ENCODE data around the gene CARD11.

The CARD11 gene

DNA sequence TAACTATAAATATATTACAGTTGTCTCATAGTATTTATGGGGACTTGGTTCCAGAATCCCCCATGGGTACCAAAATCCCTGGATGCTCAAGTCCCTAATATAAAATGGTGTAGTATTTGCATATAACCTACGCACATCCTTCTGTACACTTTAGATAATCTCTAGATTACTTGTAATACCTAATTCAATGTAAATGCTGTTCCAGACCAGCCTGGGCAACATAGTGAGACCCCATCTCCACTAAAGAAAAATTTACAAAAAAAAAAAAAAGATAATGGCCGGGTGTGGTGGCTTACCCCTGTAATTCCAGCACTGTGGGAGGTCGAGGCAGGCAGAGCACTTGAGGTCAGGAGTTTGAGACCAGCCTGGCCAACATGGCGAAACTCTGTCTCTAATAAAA, 182.2 kb downstream of the CARD11 start:
- POLR2A ChIA-PET (ENCODE audit: low non-redundant PET), result no interaction called here
- CTCF ChIA-PET, result interaction anchor here (0.6 kb wide), 1 partner anchor 26 kb away, joined by 3 read pairs; no protein-coding TSS in a partner anchor
- H3K27ac ChIP-seq, result no peak overlapping the region
- TF ChIP-seq, protein P1, sequence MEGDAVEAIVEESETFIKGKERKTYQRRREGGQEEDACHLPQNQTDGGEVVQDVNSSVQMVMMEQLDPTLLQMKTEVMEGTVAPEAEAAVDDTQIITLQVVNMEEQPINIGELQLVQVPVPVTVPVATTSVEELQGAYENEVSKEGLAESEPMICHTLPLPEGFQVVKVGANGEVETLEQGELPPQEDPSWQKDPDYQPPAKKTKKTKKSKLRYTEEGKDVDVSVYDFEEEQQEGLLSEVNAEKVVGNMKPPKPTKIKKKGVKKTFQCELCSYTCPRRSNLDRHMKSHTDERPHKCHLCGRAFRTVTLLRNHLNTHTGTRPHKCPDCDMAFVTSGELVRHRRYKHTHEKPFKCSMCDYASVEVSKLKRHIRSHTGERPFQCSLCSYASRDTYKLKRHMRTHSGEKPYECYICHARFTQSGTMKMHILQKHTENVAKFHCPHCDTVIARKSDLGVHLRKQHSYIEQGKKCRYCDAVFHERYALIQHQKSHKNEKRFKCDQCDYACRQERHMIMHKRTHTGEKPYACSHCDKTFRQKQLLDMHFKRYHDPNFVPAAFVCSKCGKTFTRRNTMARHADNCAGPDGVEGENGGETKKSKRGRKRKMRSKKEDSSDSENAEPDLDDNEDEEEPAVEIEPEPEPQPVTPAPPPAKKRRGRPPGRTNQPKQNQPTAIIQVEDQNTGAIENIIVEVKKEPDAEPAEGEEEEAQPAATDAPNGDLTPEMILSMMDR (conservative IDR thresholded peaks at IDR 0.05; ENCODE audit: low read depth), result no peak
- no peak for DNase-seq (ENCODE audit: low spot score)

DNA sequence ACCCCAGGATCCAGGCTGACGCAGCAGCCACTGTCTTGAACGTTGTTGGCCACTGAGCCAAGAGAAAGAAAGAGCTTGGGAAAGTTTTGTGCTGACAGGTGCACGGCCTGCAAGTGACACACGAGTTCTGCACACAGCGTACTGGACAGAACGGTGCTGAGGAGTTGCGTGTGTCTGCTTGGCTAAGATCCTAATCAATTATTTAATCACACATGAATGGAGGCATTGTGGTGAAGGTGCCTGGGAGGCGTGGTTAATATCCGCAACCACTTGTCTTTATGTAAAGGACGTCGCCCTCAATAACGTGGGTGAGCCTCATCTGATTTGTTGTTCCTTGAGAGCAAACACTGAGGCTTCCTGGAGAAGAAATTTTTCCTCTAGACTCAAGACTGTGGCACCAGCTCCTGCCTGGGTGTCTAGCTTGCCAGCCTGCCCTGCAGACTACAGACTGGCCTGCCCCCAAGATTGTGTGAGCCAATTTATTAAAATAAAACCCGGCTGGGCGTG, 183.0 kb downstream of the CARD11 start:
- ChIA-PET POLR2A (ENCODE audit: low non-redundant PET) (no interaction called here), CTCF (interaction anchor here (0.6 kb wide), 1 partner anchor 27 kb away, joined by 3 read pairs; no protein-coding TSS in a partner anchor)
- no peak for DNase-seq (ENCODE audit: low spot score)
- TF ChIP-seq, protein P1 (conservative IDR thresholded peaks at IDR 0.05; ENCODE audit: low read depth), result no peak
- H3K27ac ChIP-seq, result peak overlapping the region; percentile 42

DNA sequence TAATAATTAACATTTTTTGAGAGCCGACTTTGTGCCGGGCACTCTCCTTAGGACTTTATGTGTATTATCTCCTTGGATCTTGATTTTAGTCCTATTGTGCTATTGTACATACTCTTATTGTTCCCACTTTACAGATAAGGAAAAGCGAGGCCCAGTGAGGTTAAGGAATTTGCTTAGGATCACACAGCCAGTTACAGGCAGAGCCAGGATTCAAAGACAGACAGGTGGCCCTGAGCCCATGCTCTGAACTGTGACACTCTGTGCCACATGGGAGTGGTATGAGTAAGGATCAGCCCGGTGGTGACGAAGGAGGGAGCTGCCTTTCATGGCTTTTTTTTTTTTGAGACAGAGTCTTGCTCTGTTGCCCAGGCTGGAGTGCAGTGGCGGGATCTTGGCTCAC, 183.7 kb downstream of the CARD11 start:
- no peak overlapping the region; the same call in 1 of the 2 replicates for H3K27ac ChIP-seq
- ChIA-PET POLR2A (ENCODE audit: low non-redundant PET) (no interaction called here), CTCF (no interaction called here)

DNA sequence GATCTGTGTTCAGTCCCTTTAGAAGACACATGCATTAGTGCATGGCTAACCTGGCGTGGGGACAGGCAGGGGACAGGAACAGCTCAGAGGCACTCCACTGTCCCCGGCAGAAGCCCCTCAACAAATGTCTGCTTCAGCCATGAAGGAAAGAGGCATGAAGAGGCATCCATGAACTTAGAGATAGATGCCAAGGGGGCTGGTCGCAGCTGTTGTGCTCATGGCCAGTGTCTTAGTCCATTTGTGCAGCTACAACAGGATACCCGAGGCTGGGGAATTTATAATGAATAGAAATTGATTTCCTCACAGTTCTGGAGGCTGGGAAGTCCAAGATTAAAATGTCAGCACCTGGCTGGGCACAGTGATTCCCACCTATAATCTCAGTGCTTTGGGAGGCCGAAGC, 185.0 kb downstream of the CARD11 start:
- no peak overlapping the region for H3K27ac ChIP-seq
- DNase-seq (ENCODE audit: low spot score), result no peak
- TF ChIP-seq, protein P1 (conservative IDR thresholded peaks at IDR 0.05; ENCODE audit: low read depth), result no peak
- POLR2A ChIA-PET (ENCODE audit: low non-redundant PET), result no interaction called here
- CTCF ChIA-PET, result no interaction called here

More for the DNA sequence above, 183.7 kb downstream of the CARD11 start:
- DNase-seq (ENCODE audit: low spot score), result no peak
- TF ChIP-seq, protein P1 (conservative IDR thresholded peaks at IDR 0.05; ENCODE audit: low read depth), result no peak

DNA sequence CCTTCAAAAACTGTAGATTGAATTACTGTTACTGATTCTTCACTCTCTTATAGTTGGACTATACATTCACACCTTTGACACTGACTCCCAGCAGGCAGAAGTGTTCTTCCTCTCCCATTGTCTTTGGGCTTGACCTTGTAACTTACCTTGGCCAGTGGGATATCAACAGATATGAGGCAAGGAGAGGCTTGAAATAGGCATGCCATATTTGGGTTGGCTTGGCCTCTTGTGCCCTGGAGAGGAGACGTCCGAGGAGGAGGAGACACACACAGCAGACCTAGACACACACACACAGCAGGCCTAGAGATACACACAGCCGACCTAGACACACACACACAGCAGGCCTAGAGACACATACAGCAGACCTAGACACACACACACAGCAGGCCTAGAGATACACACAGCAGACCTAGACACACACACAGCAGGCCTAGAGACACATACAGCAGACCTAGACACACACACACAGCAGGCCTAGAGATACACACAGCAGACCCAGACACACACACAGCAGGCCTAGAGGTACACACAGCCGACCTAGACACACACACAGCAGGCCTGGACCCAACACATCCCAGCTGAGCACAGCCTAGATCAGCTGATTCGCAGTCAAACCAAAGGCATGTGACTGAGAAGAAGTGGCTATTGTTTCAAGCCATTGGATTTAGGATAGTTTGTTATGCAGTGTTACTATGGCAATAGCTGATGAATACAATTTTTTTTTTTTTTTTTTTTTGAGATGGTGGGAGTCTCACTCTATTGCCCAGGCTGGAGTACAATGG, 187.1 kb downstream of the CARD11 start:
- POLR2A ChIA-PET (ENCODE audit: low non-redundant PET), result interaction anchor here (0.6 to 0.7 kb wide), 2 partner anchors 9 to 11 kb away, joined by 3 to 5 read pairs; no protein-coding TSS in a partner anchor
- TF ChIP-seq, protein P1 (conservative IDR thresholded peaks at IDR 0.05; ENCODE audit: low read depth), result no peak
- no peak overlapping the region for H3K27ac ChIP-seq
- no peak for DNase-seq (ENCODE audit: low spot score)
- CTCF ChIA-PET, result interaction anchor here (0.6 to 1.0 kb wide), 2 partner anchors 9 to 1749 kb away, joined by 3 read pairs; no protein-coding TSS in a partner anchor

All from RWPE1 (cell line).